Trophoblast cell (in vitro differentiated cells and primary cell): ENCODE results near the gene MACROD2.

Experiments used
- DNase-seq, 2 donors: peaks; one replicate each; pipeline ENCODE4 v3.0.0-alpha.2; 2016
- H2AFZ ChIP-seq: 2 replicates; pipeline ENCODE4 v1.6.1; 2013; ENCODE audit warnings: low read length, moderate library complexity, mild to moderate bottlenecking; ENCODE audit not compliant: insufficient read depth, poor library complexity
- H2AK5ac ChIP-seq: 2 replicates; pipeline ENCODE4 v1.6.1; 2013; ENCODE audit warnings: mild to moderate bottlenecking, low read length
- H2BK120ac ChIP-seq: 2 replicates; pipeline ENCODE4 v1.6.1; 2013; ENCODE audit warnings: low read length, mild to moderate bottlenecking, moderate library complexity; ENCODE audit not compliant: insufficient read depth, poor library complexity
- H2BK12ac ChIP-seq: 2 replicates; pipeline ENCODE4 v1.6.1; 2013; ENCODE audit warnings: mild to moderate bottlenecking, low read length, moderate library complexity
- H2BK5ac ChIP-seq: 2 replicates; pipeline ENCODE4 v1.6.1; 2013; ENCODE audit warnings: low read length, low read depth, moderate library complexity, mild to moderate bottlenecking; ENCODE audit not compliant: poor library complexity
- H3K14ac ChIP-seq: 2 replicates; pipeline ENCODE4 v1.6.1; 2013; ENCODE audit warnings: mild to moderate bottlenecking, low read length
- H3K18ac ChIP-seq: 2 replicates; pipeline ENCODE4 v1.6.1; 2013; ENCODE audit warnings: mild to moderate bottlenecking, low read length
- H3K23ac ChIP-seq: 2 replicates; pipeline ENCODE4 v1.6.1; 2013; ENCODE audit warnings: low read length
- H3K27ac ChIP-seq: 2 replicates; pipeline ENCODE4 v1.5.1; 2013; ENCODE audit warnings: low read depth, mild to moderate bottlenecking, inconsistent platforms, low read length, moderate library complexity
- H3K27me3 ChIP-seq: 2 replicates; pipeline ENCODE4 v1.6.1; 2013; ENCODE audit warnings: inconsistent platforms, mild to moderate bottlenecking, low read length, moderate library complexity; ENCODE audit not compliant: insufficient read depth
- H3K36me3 ChIP-seq, 2 experiments: 1 replicate in 1 of 2; 2 replicates in 1 of 2; pipeline ENCODE4 v1.6.1; 2013; ENCODE audit warnings: low read length in 2 of 2, mild to moderate bottlenecking in 2 of 2, moderate library complexity in 1 of 2; ENCODE audit not compliant: insufficient read depth in 2 of 2, control insufficient read depth in 1 of 2
- H3K4ac ChIP-seq: 2 replicates; pipeline ENCODE4 v1.6.1; 2013; ENCODE audit warnings: low read depth, mild to moderate bottlenecking, low read length, moderate library complexity
- H3K4me1 ChIP-seq, 2 experiments: 1 replicate in 1 of 2; 2 replicates in 1 of 2; pipeline ENCODE4 v1.6.1; 2013; ENCODE audit warnings: low read length in 2 of 2, mild to moderate bottlenecking in 2 of 2, moderate library complexity in 1 of 2; ENCODE audit not compliant: insufficient read depth in 2 of 2, control insufficient read depth in 1 of 2
- H3K4me2 ChIP-seq: 2 replicates; pipeline ENCODE4 v1.6.1; 2013; ENCODE audit warnings: inconsistent platforms, mild to moderate bottlenecking, low read length, moderate library complexity
- H3K4me3 ChIP-seq: 2 replicates; pipeline ENCODE4 v1.5.1; 2013; ENCODE audit warnings: mild to moderate bottlenecking, low read depth, low read length, inconsistent platforms
- H3K79me1 ChIP-seq: one replicate; pipeline ENCODE4 v1.6.1; 2013; ENCODE audit warnings: low read length
- H3K79me2 ChIP-seq: 2 replicates; pipeline ENCODE4 v1.6.1; 2013; ENCODE audit warnings: low read length, mild to moderate bottlenecking; ENCODE audit not compliant: control insufficient read depth, insufficient read depth, poor library complexity
- H3K9ac ChIP-seq: 2 replicates; pipeline ENCODE4 v1.6.1; 2013; ENCODE audit warnings: mild to moderate bottlenecking, low read length
- H3K9me3 ChIP-seq: 2 replicates; pipeline ENCODE4 v1.6.1; 2013; ENCODE audit warnings: low read depth, mild to moderate bottlenecking, control low read depth, inconsistent platforms, low read length; ENCODE audit not compliant: insufficient read depth
- H4K12ac ChIP-seq: 2 replicates; pipeline ENCODE4 v1.6.1; 2013; ENCODE audit warnings: low read depth, mild to moderate bottlenecking, low read length, moderate library complexity
- H4K8ac ChIP-seq: 2 replicates; pipeline ENCODE4 v1.6.1; 2013; ENCODE audit warnings: low read depth, mild to moderate bottlenecking, low read length, moderate library complexity
- H4K91ac ChIP-seq: one replicate; pipeline ENCODE4 v1.6.1; 2013; ENCODE audit warnings: low read depth, mild to moderate bottlenecking, low read length, moderate library complexity
- WGBS: extraction: QIAGEN DNeasy Blood & Tissue Kit; methylation state at CpG from one replicate; pipeline ENCODE4 v1.1.7; 2013; ENCODE audit warnings: missing lambda C conversion rate; ENCODE audit not compliant: insufficient read length, insufficient coverage; ENCODE audit errors: extremely low coverage; 5-methylcytosine and 5-hydroxymethylcytosine counted together

The MACROD2 gene

GRCh38 chr20:15511551-15511950 lies 1516.2 kb downstream of the MACROD2 start:
- Histone ChIP-seq H3K4me2 (no peak overlapping the region), H3K18ac (no peak overlapping the region), H2BK120ac (no peak overlapping the region), H3K4me3 (no peak overlapping the region), H3K4ac (no peak overlapping the region), H3K27ac (no peak overlapping the region), H2BK5ac (no peak overlapping the region), H3K36me3 (no peaks in the 10 kb centered on the region), H3K79me2 (no peaks in the 10 kb centered on the region), H4K8ac (no peak overlapping the region), H4K91ac (no peak overlapping the region), H3K23ac (no peak overlapping the region), H3K79me1 (no peaks in the 10 kb centered on the region), H2AFZ (no peak overlapping the region), H3K14ac (no peak overlapping the region), H4K12ac (no peak overlapping the region), H3K9ac (no peak overlapping the region), H3K4me1 (no peaks in the 10 kb centered on the region), H2BK12ac (no peak overlapping the region), H3K27me3 (no peaks in the 10 kb centered on the region), H3K9me3 (no peaks in the 10 kb centered on the region), H2AK5ac (no peak overlapping the region)
- peak; percentile 89 to 95 for DNase-seq
- WGBS = no CpG with 5 or more reads among the region's 1 CpG

GRCh38 chr20:15512916-15513315 lies 1517.6 kb downstream of the MACROD2 start:
- Histone ChIP-seq H3K4ac (no peak overlapping the region), H4K91ac (no peak overlapping the region), H2AFZ (no peak overlapping the region), H3K36me3 (no peaks in the 10 kb centered on the region), H3K4me1 (no peaks in the 10 kb centered on the region), H2BK12ac (no peak overlapping the region), H3K27ac (no peak overlapping the region), H2AK5ac (no peak overlapping the region), H2BK120ac (no peak overlapping the region), H3K9ac (no peak overlapping the region), H3K4me2 (no peak overlapping the region), H3K18ac (no peak overlapping the region), H3K27me3 (no peaks in the 10 kb centered on the region), H3K14ac (no peak overlapping the region), H2BK5ac (no peak overlapping the region), H3K79me2 (no peaks in the 10 kb centered on the region), H3K4me3 (no peak overlapping the region), H4K8ac (no peak overlapping the region), H4K12ac (no peak overlapping the region), H3K23ac (no peak overlapping the region), H3K79me1 (no peaks in the 10 kb centered on the region), H3K9me3 (no peaks in the 10 kb centered on the region)
- no peak for DNase-seq
- WGBS = no CpG with 5 or more reads among the region's 5 CpGs

GRCh38 chr20:15515691-15516090 lies 1520.4 kb downstream of the MACROD2 start:
- Histone ChIP-seq H2AFZ (no peak overlapping the region), H3K9me3 (no peaks in the 10 kb centered on the region), H3K23ac (no peak overlapping the region), H4K12ac (no peak overlapping the region), H4K91ac (no peak overlapping the region), H3K79me2 (no peaks in the 10 kb centered on the region), H3K79me1 (no peaks in the 10 kb centered on the region), H4K8ac (no peak overlapping the region), H3K14ac (no peak overlapping the region), H3K27me3 (no peaks in the 10 kb centered on the region), H3K27ac (no peak overlapping the region), H2BK5ac (no peak overlapping the region), H2BK12ac (no peak overlapping the region), H3K18ac (no peak overlapping the region), H2AK5ac (no peak overlapping the region), H3K4me1 (no peaks in the 10 kb centered on the region), H3K36me3 (no peaks in the 10 kb centered on the region), H3K4me3 (no peak overlapping the region), H2BK120ac (no peak overlapping the region), H3K4me2 (no peak overlapping the region), H3K9ac (no peak overlapping the region), H3K4ac (no peak overlapping the region)
- no peak for DNase-seq
- WGBS = no CpG with 5 or more reads among the region's 2 CpGs

GRCh38 chr20:15520930-15521524 lies 1525.7 kb downstream of the MACROD2 start:
- no peaks in the 10 kb centered on the region for H3K9me3 ChIP-seq
- no peaks in the 10 kb centered on the region for H3K79me1 ChIP-seq
- no peak overlapping the region for H2AK5ac ChIP-seq
- H2BK12ac ChIP-seq = no peak overlapping the region
- H3K23ac ChIP-seq = no peak overlapping the region
- no peak overlapping the region for H4K8ac ChIP-seq
- H3K4me3 ChIP-seq = no peak overlapping the region
- no peak overlapping the region for H3K9ac ChIP-seq
- no peaks in the 10 kb centered on the region for H3K79me2 ChIP-seq
- H2BK120ac ChIP-seq = no peak overlapping the region
- no peak overlapping the region for H3K4ac ChIP-seq
- no peaks in the 10 kb centered on the region for H3K27me3 ChIP-seq
- H3K27ac ChIP-seq = no peak overlapping the region
- no peak for DNase-seq
- no peak overlapping the region for H3K4me2 ChIP-seq
- no peak overlapping the region for H2AFZ ChIP-seq
- H3K36me3 ChIP-seq = no peaks in the 10 kb centered on the region
- H3K4me1 ChIP-seq = no peaks in the 10 kb centered on the region
- no peak overlapping the region for H2BK5ac ChIP-seq
- no CpG with 5 or more reads among the region's 6 CpGs for WGBS
- H3K14ac ChIP-seq = no peak overlapping the region
- no peak overlapping the region for H3K18ac ChIP-seq
- no peak overlapping the region for H4K91ac ChIP-seq
- H4K12ac ChIP-seq = no peak overlapping the region
